GM12878 (cell line): ENCODE data around the gene SIL1. TPM values are rescaled to one million over a fixed set of nuclear protein-coding genes. Genes with fewer than 3 reads are reported as not detected.

Experiments
- ATAC-seq: fragments of 200-7000 bp; cut with Tn5 transposase; 3 replicates; pipeline ENCODE4 v1.9.1; 2020; ENCODE audit warnings: mild to moderate bottlenecking, moderate library complexity
- BruUV-seq: library from RNA; stranded (reverse); fragments of 400-500 nt; replicated peaks from 2 replicates; lab custom pipeline; 2021; lab: Mats Ljungman, UMichigan
- CTCF ChIA-PET: fragments of 300-600 bp; sonication (Branson Sonifier 250); formaldehyde crosslinking; extraction: SDS; loops from one replicate; lab custom pipeline; 2021; ENCODE audit warnings: inconsistent platforms; lab: Yijun Ruan, JAX
- POLR2A ChIA-PET: fragments of 350-600 bp; formaldehyde crosslinking; extraction: SDS; loops from one replicate; lab custom pipeline; 2021; ENCODE audit warnings: inconsistent platforms; lab: Charles Lee
- RAD21 ChIA-PET: fragments of 300-600 bp; sonication (Branson Sonifier 250); formaldehyde crosslinking; loops from one replicate; lab custom pipeline; 2023; ENCODE audit warnings: antibody characterized with exemption; ENCODE audit not compliant: unreplicated experiment; lab: Charles Lee
- SMC1A ChIA-PET: fragments of 300-600 bp; sonication (Branson Sonifier 250); formaldehyde crosslinking; loops from one replicate; lab custom pipeline; 2023; ENCODE audit not compliant: unreplicated experiment, uncharacterized antibody; lab: Charles Lee
- DNase-seq: peaks from one replicate; pipeline ENCODE4 v3.0.0-alpha.2; 2011; ENCODE audit warnings: low read depth, low spot score
- FAIRE-seq: peaks from 3 replicates; lab custom pipeline; 2011; peaks lifted over from hg19 to GRCh38; lab: Jason Lieb, UNC
- H2AFZ ChIP-seq: 2 replicates; pipeline ENCODE4 v1.6.0; 2011; ENCODE audit warnings: low read depth, low read length, control low read depth; ENCODE audit not compliant: control insufficient read depth
- H3K27ac ChIP-seq: 2 replicates; pipeline ENCODE4 v1.5.1; 2011; ENCODE audit warnings: control low read depth; ENCODE audit not compliant: control insufficient read depth, insufficient read depth
- H3K27me3 ChIP-seq, 2 experiments: replicated peaks in 1 of 2; 2 replicates each; pipeline versions ENCODE4 v1.6.0 to v1.6.1; 2011; ENCODE audit warnings: low read length in 1 of 2; ENCODE audit not compliant: control insufficient read depth in 2 of 2, insufficient read depth in 2 of 2
- H3K36me3 ChIP-seq, 2 experiments: 2 replicates each; pipeline ENCODE4 v1.5.1; 2011; ENCODE audit warnings: low read length in 1 of 2; ENCODE audit not compliant: control insufficient read depth in 2 of 2, insufficient read depth in 2 of 2
- H3K4me1 ChIP-seq: 2 replicates; pipeline ENCODE4 v1.6.1; 2011; ENCODE audit warnings: mild to moderate bottlenecking, low read length, moderate library complexity, mixed read lengths; ENCODE audit not compliant: control insufficient read depth, insufficient read depth
- H3K4me2 ChIP-seq: 2 replicates; pipeline ENCODE4 v1.6.0; 2011; ENCODE audit warnings: control low read depth; ENCODE audit not compliant: control insufficient read depth, insufficient read depth
- H3K4me3 ChIP-seq: fragments of 200-600 bp; sonication (generic); 2 replicates; pipeline ENCODE4 v1.5.1; 2016
- H3K79me2 ChIP-seq: 2 replicates; pipeline ENCODE4 v1.6.0; 2011; ENCODE audit warnings: low read length; ENCODE audit not compliant: control insufficient read depth, insufficient read depth
- H3K9ac ChIP-seq: 2 replicates; pipeline ENCODE4 v1.8.0; 2011; ENCODE audit warnings: low read length, control low read depth, mixed read lengths; ENCODE audit not compliant: control insufficient read depth, insufficient read depth
- H3K9me3 ChIP-seq: replicated peaks from 3 replicates; pipeline ENCODE4 v1.5.1; 2011; ENCODE audit warnings: mild to moderate bottlenecking, low read length; ENCODE audit not compliant: control insufficient read depth, insufficient read depth
- H4K20me1 ChIP-seq: 2 replicates; pipeline ENCODE4 v1.6.0; 2011; ENCODE audit not compliant: control insufficient read depth, insufficient read depth
- BACH1 ChIP-seq: fragments of 450-650 bp; IDR thresholded peaks from 2 replicates; pipeline ENCODE4 v1.6.1; 2017; ENCODE audit warnings: mild to moderate bottlenecking, borderline replicate concordance
- CBFB ChIP-seq: IDR thresholded peaks from 2 replicates; pipeline ENCODE4 v1.6.1; 2016; ENCODE audit warnings: antibody characterized with exemption, low read depth
- GABPA ChIP-seq: IDR thresholded peaks from 2 replicates; pipeline ENCODE4 v1.6.1; 2014; ENCODE audit warnings: antibody characterized with exemption, low read depth, mild to moderate bottlenecking, inconsistent platforms
- HCFC1 ChIP-seq: fragments of 150-350 bp; IDR thresholded peaks from 2 replicates; pipeline ENCODE4 v1.6.1; 2014; ENCODE audit warnings: low read length
- HDAC6 ChIP-seq: fragments of 200-600 bp; sonication (generic); IDR thresholded peaks from one replicate; pipeline ENCODE4 v1.8.0; 2017; ENCODE audit warnings: antibody characterized with exemption; ENCODE audit not compliant: unreplicated experiment
- IKZF2 ChIP-seq, 2 experiments: fragments of 450-650 bp; IDR thresholded peaks; 2 replicates each; pipeline ENCODE4 v1.6.1; 2017; ENCODE audit warnings: mild to moderate bottlenecking in 2 of 2, moderate library complexity in 2 of 2
- POU2F2 ChIP-seq: IDR thresholded peaks from 3 replicates; pipeline ENCODE4 v1.6.1; 2011; ENCODE audit warnings: low read depth, mild to moderate bottlenecking, low read length, borderline replicate concordance
- RB1 ChIP-seq: fragments of 450-650 bp; formaldehyde crosslinking; IDR thresholded peaks from 2 replicates; pipeline ENCODE4 v1.6.1; 2017; ENCODE audit warnings: mild to moderate bottlenecking, borderline replicate concordance
- SIN3A ChIP-seq: IDR thresholded peaks from 2 replicates; pipeline ENCODE4 v1.6.1; 2012; ENCODE audit warnings: low read depth, low read length, improper control_type of control experiment
- WRNIP1 ChIP-seq: IDR thresholded peaks from 2 replicates; pipeline ENCODE4 v1.6.1; 2011; ENCODE audit warnings: low read depth, low read length, improper control_type of control experiment, borderline replicate concordance
- ZZZ3 ChIP-seq: IDR thresholded peaks from 2 replicates; pipeline ENCODE4 v1.6.1; 2011; ENCODE audit warnings: low read depth; ENCODE audit not compliant: control insufficient read depth, insufficient read length
- WGBS: methylation state at CpG from one replicate; pipeline ENCODE4 v1.1.6; 2016; ENCODE audit warnings: low lambda C conversion rate; ENCODE audit not compliant: insufficient replicate concordance, insufficient coverage; ENCODE audit errors: missing lambda C conversion rate; 5-methylcytosine and 5-hydroxymethylcytosine counted together
- in situ Hi-C: fragments of 300-500 bp; cut with MboI; formaldehyde crosslinking; loops from 9 replicates; pipeline ENCODE4 v1.14.3; 2018; ENCODE audit warnings: mixed read lengths
- intact Hi-C: fragments of 100-400 bp; cut with micrococcal nuclease; formaldehyde crosslinking; loops from one replicate; pipeline ENCODE4 v1.14.2; 2022; ENCODE audit not compliant: unreplicated experiment
- polyA plus RNA-seq, 11 experiments: library from polyadenylated mRNA; depleted of rRNA in 4 of 11; unstranded in 6 of 11; stranded (reverse) in 5 of 11; fragments of >200 nt; fragmentation: Nextera tagmentation in 4 of 11; fragmentation: Illumina TruSeq in 1 of 11; extraction: Ambion mirVana in 4 of 11; extraction: Trizol in 1 of 11; gene quantifications; 1 replicate in 1 of 11; 2 replicates in 10 of 11; pipeline versions ENCODE4 v1.2.1 to v1.2.3, GENCODE V29; 2011 to 2016; ENCODE audit warnings: inconsistent platforms in 2 of 11, missing spikeins in 2 of 11, low read depth in 1 of 11
- total RNA-seq, 4 experiments: library from RNA; depleted of rRNA in 3 of 4; stranded (reverse); fragments of >200 nt in 3 of 4; fragmentation: Illumina TruSeq in 1 of 4; extraction: Trizol in 1 of 4; gene quantifications; 2 replicates each; pipeline versions ENCODE4 v1.2.1 to v1.2.3, GENCODE V29; 2013 to 2021
- TF ChIP-seq, protein P1 (sequence below): fragments of 450-650 bp; IDR thresholded peaks from 2 replicates; pipeline ENCODE4 v1.6.1; 2017; ENCODE audit warnings: antibody characterized with exemption, mild to moderate bottlenecking, moderate library complexity
- TF ChIP-seq, protein P2 (sequence below): fragments of 450-650 bp; formaldehyde crosslinking; IDR thresholded peaks from 2 replicates; pipeline ENCODE4 v1.4.0; 2020; ENCODE audit warnings: mild to moderate bottlenecking, moderate library complexity

Gene SIL1
- total and polyA plus RNA-seq, 10 of the 15 experiments (the other 5 are each of a cell fraction or from before 2014, with no cell fraction given), result 4.1 to 49.8 (median 29.4) TPM

DNA sequence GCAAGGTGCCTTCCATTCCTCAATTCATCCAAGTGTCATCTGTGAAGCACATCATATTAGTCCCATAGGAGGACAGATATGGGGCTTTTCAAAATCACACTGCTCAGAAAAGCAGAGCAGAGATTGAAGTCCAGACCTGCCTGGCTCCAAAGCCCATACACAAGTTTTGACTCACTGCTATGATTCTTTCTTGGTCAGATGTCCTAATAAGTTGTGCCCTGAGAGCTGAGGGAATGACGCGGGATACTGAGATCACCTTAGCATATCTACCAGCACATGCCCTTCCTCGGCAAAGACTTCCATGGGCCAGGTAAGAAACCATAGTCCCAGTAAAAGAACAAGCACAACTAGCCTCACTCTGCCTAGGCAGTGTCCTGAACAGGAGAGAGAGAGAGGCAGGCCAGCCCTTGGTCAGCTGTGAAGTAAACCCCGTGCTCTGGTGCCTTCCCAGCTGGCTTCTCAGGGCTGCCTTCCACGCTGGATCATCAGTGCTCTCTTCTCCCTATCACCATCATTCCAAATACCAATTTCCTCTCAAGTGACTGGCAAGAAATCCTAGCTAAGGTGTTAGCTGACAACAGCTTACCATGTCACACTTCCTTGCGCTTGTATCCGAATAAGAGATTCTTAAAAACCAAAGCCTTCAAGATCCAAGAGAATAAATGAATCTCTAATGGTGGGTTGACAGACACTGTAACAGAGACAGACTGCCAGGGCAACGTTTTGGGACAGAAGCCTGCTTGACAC is 73.2 kb downstream of the SIL1 start:
- intact Hi-C loops (no loop called here), in situ Hi-C loops (no loop called here)
- no peak for FAIRE-seq
- H3K79me2 ChIP-seq, result no peaks in the 10 kb centered on the region
- no peaks in the 10 kb centered on the region for H3K4me1 ChIP-seq
- ChIA-PET SMC1A (no interaction called here), CTCF (no interaction called here), POLR2A (interaction anchor here (0.5 kb wide), 1 partner anchor 10 kb away, joined by 4 read pairs; no protein-coding TSS in a partner anchor), RAD21 (interaction anchor here (1.5 kb wide), 1 partner anchor 10 kb away, joined by 4 read pairs; no protein-coding TSS in a partner anchor)
- WGBS, result 91% methylated on average over 8 of the region's 8 CpGs
- H3K9me3 ChIP-seq, result no peaks in the 10 kb centered on the region
- H3K36me3 ChIP-seq, result peaks cover 2 to 23% of the 10 kb centered on the region in 2 experiments
- no TSS peak for BruUV-seq
- no peak for DNase-seq
- H3K27me3 ChIP-seq, result no peaks in the 10 kb centered on the region
- ATAC-seq, result no peak
- H4K20me1 ChIP-seq, result no peaks in the 10 kb centered on the region
- H3K27ac ChIP-seq, result no peak overlapping the region
- no peak overlapping the region for H3K9ac ChIP-seq
- H3K4me3 ChIP-seq, result no peak overlapping the region
- no peak overlapping the region for H2AFZ ChIP-seq
- TF ChIP-seq, protein P1, sequence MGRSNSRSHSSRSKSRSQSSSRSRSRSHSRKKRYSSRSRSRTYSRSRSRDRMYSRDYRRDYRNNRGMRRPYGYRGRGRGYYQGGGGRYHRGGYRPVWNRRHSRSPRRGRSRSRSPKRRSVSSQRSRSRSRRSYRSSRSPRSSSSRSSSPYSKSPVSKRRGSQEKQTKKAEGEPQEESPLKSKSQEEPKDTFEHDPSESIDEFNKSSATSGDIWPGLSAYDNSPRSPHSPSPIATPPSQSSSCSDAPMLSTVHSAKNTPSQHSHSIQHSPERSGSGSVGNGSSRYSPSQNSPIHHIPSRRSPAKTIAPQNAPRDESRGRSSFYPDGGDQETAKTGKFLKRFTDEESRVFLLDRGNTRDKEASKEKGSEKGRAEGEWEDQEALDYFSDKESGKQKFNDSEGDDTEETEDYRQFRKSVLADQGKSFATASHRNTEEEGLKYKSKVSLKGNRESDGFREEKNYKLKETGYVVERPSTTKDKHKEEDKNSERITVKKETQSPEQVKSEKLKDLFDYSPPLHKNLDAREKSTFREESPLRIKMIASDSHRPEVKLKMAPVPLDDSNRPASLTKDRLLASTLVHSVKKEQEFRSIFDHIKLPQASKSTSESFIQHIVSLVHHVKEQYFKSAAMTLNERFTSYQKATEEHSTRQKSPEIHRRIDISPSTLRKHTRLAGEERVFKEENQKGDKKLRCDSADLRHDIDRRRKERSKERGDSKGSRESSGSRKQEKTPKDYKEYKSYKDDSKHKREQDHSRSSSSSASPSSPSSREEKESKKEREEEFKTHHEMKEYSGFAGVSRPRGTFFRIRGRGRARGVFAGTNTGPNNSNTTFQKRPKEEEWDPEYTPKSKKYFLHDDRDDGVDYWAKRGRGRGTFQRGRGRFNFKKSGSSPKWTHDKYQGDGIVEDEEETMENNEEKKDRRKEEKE, result no peak
- TF ChIP-seq WRNIP1 (no peak), ZZZ3 (no peak), BACH1 (no peak), HCFC1 (no peak), RB1 (no peak), CBFB (no peak), HDAC6 (no peak), SIN3A (no peak), POU2F2 (no peak), GABPA (no peak), IKZF2 (IDR thresholded peaks at IDR 0.05) (no peak)
- TF ChIP-seq, protein P2, sequence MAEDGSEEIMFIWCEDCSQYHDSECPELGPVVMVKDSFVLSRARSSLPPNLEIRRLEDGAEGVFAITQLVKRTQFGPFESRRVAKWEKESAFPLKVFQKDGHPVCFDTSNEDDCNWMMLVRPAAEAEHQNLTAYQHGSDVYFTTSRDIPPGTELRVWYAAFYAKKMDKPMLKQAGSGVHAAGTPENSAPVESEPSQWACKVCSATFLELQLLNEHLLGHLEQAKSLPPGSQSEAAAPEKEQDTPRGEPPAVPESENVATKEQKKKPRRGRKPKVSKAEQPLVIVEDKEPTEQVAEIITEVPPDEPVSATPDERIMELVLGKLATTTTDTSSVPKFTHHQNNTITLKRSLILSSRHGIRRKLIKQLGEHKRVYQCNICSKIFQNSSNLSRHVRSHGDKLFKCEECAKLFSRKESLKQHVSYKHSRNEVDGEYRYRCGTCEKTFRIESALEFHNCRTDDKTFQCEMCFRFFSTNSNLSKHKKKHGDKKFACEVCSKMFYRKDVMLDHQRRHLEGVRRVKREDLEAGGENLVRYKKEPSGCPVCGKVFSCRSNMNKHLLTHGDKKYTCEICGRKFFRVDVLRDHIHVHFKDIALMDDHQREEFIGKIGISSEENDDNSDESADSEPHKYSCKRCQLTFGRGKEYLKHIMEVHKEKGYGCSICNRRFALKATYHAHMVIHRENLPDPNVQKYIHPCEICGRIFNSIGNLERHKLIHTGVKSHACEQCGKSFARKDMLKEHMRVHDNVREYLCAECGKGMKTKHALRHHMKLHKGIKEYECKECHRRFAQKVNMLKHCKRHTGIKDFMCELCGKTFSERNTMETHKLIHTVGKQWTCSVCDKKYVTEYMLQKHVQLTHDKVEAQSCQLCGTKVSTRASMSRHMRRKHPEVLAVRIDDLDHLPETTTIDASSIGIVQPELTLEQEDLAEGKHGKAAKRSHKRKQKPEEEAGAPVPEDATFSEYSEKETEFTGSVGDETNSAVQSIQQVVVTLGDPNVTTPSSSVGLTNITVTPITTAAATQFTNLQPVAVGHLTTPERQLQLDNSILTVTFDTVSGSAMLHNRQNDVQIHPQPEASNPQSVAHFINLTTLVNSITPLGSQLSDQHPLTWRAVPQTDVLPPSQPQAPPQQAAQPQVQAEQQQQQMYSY (CRISPR knock-in tag), result no peak
- no peak overlapping the region for H3K4me2 ChIP-seq
